NCI-H460 (cell line): ENCODE measurements around the gene SCNN1G. TPM values are rescaled to one million over a fixed set of nuclear protein-coding genes. Genes with fewer than 3 reads are reported as not detected.

Experiments
- DNase-seq: peaks from one replicate; pipeline ENCODE4 v3.0.0-alpha.2; 2016; ENCODE audit warnings: low read depth; ENCODE audit errors: extremely low read depth
- total RNA-seq: library from RNA; depleted of rRNA; stranded (reverse); fragments of >200 nt; shearing (Covaris generic); gene quantifications from 2 replicates; pipeline ENCODE4 v1.2.3, GENCODE V29; 2014

SCNN1G gene
- total RNA-seq, 1 experiment from 2014 or later, result not detected

DNA sequence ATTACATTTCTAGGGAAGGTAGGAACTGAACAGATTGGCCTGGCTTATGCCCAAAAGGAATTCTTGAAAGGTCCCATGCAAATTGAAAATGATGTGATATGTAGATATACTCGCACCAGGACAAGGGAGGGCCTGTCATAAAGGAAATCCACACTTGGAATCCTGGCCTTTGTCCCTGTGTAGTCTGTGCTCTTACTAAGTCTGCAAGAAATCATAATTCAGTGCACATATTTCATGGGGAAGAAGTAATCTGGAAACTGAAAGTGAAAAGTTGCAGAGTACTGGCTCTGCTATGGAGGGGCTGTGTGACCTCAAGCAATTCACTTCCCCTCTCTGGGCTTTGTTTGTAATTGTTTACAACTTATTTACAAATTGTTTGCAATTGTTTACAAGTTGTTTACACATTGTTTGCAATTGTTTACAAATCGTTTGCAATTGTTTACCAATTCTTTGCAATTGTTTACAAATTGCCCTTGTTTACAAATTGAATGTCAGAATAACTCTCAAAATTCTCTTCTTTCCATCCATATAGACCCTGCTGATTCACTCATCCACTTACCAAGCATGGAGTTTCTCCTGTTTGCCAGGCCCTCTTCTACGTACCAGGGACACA, 12.9 kb downstream of the SCNN1G start:
- no peak for DNase-seq

GRCh38 chr16:23196539-23196938, 14.0 kb downstream of the SCNN1G start:
- DNase-seq, result no peak

DNA sequence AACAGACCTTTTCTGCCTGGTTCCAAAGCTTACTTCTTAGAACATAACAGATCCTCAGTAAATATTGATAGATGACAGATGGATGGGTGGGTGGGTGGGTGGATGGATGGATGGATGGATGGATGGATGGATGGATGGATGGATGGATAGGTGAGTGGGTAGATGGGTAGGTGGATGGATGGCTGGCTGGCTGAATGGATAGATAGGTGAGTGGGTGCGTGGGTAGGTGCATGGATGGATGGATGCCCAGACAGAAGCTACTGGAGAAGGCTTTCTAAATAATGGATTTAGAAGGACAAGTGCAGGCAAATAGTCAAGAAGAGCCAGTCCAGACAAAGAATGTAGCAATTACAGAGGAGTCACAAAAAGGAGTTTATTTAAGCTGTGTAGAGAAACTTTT, 19.6 kb downstream of the SCNN1G start:
- DNase-seq, result no peak

- DNase-seq, result no peak
Measured at GRCh38 chr16:23206986-23207385, 24.4 kb downstream of the SCNN1G start.

- no peak for DNase-seq
Measured at GRCh38 chr16:23207485-23207884, 24.9 kb downstream of the SCNN1G start.

- no peak for DNase-seq
Measured at GRCh38 chr16:23209606-23210005, 27.1 kb downstream of the SCNN1G start.

- no peak for DNase-seq
Measured at GRCh38 chr16:23213831-23214230, 31.3 kb downstream of the SCNN1G start.

DNA sequence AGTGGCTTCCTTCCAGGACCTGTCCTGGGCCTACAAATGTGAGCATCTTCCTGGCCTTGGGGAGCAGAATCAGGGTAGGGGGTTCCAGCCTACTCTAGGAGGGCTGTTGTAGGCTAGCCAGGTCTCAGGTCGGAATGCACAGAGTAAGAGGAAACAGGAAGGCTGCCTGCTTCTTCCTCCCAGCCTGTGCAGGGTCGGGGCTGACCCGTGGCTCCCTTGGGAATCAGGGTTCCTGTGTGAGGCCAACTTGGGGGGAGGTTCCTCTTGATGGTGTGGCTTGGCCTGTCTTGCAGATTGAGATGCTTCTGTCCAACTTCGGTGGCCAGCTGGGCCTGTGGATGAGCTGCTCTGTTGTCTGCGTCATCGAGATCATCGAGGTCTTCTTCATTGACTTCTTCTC, 32.3 kb downstream of the SCNN1G start:
- no peak for DNase-seq

- DNase-seq, result no peak
Measured at GRCh38 chr16:23215435-23215834, 32.9 kb downstream of the SCNN1G start.

DNA sequence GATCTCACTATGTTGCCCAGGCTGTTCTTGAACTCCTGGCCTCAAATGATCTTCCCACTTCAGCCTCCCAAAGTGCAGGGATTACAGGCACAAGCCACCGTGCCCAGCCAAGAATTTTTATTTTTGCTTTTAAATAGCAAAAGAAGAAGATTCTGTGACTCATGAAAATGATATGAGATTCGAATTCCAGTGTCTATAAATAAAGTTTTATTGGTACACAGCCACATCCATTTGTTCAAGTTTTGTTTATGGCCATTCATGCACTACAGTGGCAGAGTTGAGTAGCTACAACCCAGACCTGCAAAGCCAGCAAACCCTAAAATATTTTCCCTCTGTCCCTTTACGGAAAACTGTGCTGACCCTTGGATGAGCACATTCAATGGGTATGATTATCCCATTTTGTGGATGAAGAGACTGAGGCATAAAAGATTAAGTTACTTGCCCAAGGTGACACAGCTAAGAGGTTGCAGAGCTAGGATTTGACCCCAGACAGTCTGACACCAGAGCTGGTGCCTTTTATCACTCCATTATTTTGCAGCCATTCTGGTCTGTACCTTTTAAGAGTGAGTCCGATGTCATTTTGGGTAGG, 34.2 kb downstream of the SCNN1G start:
- DNase-seq, result no peak

DNA sequence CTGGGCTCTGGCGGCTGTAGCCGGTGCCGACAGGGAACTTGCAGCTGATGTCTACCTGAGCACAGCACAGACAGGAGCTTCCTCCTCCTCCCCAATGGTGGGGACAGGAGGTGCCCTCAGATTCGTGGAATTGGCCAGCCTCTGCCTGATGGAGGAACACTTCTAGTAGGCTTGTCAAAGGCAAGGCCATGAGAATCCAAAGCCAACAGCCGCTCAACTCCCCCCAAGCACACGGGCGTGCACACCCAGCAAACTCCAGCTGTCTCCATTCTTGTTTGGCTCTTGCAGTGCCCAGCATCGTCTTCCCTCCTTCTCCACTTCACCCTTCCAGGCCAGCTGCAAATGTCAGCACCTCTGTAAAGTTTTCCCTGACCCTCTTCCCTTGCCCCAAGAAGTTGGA, 35.1 kb downstream of the SCNN1G start:
- no peak for DNase-seq

DNA sequence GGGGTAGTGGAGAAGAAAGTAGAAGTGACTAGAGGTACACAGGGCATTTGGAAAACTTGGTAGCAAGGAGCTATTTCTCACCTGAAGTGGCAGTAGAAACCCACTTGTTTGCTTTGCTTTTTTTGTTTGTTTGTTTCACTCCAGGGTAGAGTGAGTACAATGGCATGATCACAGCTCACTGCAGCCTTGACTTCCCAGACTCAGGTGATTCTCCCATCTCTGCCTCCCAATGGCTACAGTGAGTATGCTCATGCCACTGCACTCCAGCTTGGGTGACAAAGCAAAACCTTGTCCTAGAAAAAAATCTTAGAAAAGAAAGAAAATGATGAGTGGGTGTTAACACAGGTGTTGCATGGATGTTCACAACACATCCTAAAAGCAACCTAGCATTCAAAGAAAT, 40.4 kb downstream of the SCNN1G start:
- DNase-seq, result no peak

GRCh38 chr16:23223368-23223767, 40.8 kb downstream of the SCNN1G start:
- no peak for DNase-seq

- no peak for DNase-seq
Measured at GRCh38 chr16:23225109-23225508, 42.6 kb downstream of the SCNN1G start.

DNA sequence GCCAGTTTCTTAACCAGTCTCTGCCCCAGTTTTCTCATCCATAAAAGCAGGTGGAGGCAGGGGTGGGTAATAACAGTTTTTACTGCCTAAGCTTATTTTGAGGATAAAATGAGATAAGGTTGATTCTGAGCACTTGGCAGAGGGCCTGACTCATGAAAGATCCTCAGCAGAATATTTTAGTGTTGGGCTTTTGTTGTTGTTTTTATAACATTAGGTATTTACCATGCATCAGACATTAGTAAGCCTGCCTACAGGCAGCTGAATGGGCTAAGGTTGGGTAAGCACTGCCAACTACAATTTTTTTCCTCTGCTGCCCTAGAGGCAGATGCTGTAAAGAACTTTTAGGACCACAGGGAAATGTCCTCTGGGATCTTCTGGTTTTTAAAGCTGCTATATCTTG, 43.1 kb downstream of the SCNN1G start:
- no peak for DNase-seq

DNA sequence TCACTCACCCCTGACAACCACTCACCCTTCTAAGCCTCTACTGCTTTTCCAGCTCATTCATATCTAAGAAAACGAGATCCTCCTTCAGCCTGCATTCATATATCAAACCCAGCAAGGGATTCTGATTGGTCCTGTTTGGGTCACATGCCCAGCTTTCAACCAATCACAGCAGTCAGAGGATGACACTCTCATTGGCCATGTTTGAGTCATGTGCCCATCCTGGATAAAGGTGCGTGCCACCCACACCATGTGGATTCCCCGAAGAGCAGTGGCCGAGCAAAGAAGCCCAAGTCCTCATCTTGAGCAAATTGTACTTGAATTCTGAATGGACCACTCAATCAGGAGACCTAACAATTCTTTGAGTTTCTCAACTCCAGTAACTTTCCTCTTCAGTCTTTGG, 45.0 kb downstream of the SCNN1G start:
- no peak for DNase-seq

DNA sequence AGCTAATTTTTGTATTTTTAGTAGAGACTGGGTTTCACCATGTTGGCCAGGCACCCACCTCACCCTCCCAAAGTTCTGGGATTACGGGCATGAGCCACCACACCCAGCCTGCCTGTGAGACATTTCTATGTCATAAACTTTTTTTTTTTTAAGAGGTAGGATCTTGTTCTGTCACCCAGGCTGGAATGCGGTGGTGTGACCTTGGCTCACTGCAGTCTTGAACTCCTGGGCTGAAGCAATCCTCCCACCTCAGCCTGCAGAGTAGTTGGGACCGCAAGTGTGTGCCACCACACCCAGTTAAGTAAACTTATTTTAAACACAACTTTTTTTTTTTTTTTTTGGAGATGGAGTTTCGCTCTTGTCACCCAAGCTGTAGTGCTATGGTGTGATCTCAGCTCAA, 47.2 kb downstream of the SCNN1G start:
- no peak for DNase-seq

DNA sequence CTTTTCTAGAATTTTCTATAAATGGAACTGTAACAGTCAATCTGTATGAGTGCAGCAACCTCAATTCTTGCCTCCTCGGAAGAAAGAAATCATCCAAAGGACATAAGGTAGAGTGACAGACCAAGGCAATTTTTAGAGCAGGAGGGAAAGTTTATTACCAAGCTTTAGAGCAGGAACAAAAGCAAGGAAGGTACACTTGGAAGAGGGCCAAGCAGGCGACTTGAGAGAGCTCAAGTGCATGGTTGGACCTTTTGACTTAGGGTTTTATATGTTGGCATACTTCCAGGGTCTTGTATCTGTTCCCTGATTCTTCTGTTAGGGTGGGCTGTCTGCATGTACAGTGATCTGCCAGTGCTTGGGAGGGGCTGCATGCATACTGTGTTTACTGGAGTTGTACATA, 50.3 kb downstream of the SCNN1G start:
- no peak for DNase-seq

- DNase-seq, result no peak
Measured at GRCh38 chr16:23235176-23235575, 52.6 kb downstream of the SCNN1G start.

DNA sequence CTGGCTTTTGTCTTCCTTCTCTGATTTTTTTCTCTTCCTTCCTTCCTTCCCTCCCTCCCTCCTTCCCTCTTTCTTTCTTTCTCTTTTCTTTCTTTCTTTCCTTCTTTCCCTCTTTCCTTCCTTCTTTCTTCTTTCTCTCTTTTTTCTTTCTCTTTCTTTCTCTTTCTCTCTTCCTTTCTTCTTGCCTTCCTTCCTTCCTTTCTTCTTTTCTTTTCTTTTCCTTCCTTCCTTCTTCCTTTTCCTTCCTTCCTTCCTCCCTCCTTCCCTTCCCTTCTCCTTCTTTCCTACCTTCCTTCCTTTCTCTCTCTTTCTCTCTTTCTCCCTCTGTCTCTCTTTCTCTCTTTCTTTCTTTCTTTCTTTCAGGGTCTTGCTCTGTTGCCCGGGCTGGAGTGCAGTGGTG, 54.4 kb downstream of the SCNN1G start:
- DNase-seq, result no peak

DNA sequence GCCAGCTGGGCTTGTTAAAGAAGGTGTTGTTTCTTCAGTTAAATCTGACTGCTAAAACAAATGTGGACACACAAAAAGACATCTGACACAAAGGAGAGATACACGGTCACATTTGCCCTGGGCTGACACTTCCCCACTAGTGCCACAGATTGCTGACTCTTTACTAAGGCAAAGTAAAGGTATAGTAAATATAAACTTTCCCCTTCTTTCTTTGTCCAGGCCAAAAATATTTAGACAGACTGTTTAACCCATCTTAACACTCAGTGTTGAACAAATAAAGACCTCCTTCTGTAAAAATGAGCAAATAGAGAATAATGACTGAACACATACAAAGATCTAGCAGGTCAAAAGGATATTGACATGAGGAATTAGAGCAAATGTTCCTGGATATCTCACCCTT, 58.4 kb downstream of the SCNN1G start:
- no peak for DNase-seq

DNA sequence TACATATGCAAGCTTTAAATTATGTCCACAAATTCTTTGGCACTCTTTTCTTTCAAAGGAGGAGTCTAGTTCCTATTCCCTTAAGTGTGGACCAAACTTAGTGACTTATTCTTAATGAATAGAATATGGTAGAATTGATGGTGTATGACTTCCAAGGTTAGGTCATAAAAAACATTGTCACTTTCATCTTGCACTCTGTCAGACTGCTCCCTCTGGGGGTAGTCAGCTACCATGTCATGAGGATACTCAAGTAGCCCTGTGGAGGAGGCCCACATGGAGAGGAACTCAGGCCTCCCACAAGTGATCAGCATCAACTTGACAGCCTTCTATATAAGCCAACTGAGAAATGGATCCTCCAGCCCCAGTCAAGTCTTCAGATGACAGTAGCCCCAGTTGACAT, 61.6 kb downstream of the SCNN1G start:
- DNase-seq, result no peak

DNA sequence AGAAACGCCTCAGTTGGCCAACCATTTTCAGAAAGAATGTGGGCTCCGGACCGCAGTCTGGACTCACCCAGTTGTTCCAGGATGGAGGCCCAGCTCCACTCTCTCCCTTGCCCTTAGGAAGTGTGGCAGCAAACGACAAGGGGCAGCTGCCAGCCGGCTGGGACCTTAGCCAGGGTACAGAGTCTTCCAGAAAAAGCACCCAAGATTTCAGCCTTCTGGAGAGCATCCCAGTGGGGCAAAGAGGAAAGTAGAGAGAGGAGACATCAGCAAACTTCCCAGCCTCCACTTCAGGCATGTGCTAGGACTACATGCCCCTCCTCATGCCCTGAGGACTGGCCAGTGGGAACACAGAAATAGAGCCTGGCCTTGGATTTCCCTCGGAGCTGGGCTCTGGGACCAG, 62.7 kb downstream of the SCNN1G start:
- DNase-seq, result no peak
